RPMI7951 (cell line): ENCODE data around the gene ANKRD44. TPM values are rescaled to one million over a fixed set of nuclear protein-coding genes. Genes with fewer than 3 reads are reported as not detected.

ENCODE experiments used
- DNase-seq: peaks from one replicate; pipeline ENCODE4 v3.0.0-alpha.2; 2012; ENCODE audit warnings: low read depth
- total RNA-seq: library from RNA; depleted of rRNA; stranded (reverse); fragments of >200 nt; shearing (Covaris generic); gene quantifications from 2 replicates; pipeline ENCODE4 v1.2.3, GENCODE V29; 2014

The ANKRD44 gene
- total RNA-seq, 1 experiment from 2014 or later = 11.3 TPM

DNA sequence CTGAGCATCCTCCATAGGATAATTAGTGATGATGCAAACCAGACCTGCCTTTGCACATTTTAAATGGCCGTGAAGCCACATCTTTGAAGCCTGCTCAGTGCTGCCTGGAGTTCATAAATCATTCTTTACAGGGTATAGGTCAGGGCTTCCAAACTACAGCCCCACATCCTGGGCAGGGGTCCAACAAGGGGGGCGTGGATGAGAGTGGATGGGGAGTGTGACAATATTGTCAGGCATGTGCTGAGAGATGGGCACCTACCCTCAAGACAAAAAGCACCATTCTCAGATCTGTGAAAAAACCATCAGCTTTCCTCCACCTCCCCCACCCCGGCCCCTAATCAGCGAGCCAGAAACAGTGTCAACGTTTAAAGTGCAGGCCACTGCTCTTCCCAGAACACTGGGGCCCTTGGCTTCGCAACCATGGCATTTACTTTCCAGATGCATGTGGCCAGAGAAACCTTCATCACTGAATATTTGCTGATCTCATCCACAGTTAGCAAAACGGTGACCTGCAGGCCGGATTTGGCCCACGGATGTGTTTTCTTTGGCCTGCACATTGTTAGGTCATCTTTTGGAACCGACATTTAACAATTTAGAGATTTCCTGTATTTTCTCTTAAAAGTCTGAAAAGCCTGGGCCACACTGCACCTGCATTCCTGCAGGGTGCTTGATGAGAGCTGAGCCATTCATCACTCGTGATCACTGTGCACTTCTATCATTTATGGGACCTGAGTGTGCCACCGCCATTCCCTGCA is 130.7 kb downstream of the ANKRD44 start:
- DNase-seq = peak; percentile 83

- no peak for DNase-seq
These were observed 134.1 kb downstream of the ANKRD44 start for GRCh38 chr2:197176522-197176921.

DNA sequence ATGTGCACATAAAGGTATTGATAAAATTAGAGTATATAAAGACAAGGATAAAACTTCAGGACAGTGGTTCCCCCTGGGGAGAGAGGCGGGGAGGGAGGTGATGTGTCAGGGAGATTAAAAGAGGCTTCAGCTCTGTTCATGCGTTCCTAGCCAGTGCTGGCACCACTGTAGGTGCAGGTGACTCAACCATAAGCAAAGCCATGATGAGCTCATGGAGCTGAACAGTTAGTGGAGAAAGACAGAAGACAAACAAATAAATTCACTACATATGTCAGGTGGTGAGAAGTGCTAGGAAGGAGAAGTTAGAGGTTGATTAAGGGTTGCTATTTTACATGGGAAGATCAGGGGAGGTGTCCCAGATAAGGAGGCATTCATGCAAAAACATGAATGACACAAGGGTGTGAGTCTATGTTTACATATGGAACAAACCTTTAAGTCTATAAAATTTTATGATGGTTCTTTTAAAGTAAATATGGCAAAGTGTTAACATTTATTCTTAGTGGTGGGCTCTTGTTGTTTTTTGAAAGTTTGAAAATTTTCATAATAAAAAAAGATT is 136.0 kb downstream of the ANKRD44 start:
- no peak for DNase-seq

GRCh38 chr2:197171582-197171981 is 139.0 kb downstream of the ANKRD44 start:
- no peak for DNase-seq

- DNase-seq = peak; percentile 46
These were observed 140.4 kb downstream of the ANKRD44 start for GRCh38 chr2:197170208-197170607.

- DNase-seq = peak; percentile 56
These were observed 141.9 kb downstream of the ANKRD44 start for GRCh38 chr2:197168705-197169104.

DNA sequence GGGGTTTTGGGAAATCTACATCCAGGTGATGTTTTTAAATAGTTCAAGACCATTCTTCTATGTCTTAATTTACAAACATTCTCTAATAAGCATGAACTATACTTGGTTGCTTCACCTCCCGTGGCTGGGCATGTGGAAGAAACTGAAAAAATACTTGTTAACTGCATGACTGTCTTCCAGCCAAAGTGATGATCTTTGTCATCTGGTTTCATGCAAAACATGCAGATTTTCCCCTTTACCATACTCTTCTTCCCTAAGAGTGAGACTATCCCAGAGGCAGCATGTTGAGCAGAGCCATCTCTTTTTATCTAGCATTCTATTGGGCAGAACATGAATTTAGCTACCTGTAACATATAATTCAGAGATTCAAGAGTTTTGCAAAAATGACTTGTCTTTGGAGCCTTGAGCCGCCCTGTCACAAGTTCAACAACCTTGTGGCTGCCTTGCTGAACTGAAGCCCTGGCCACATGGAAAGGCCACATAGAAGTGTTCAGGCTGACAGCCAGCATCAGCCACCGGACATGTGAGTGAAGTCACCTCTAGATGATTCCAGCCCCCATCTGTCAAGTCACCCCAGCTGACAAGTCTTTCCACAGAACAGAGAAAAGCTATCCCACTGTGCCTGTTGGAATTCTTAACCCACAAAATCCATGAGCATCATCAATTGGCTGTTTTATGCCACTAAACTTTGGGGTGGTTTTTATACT is 142.8 kb downstream of the ANKRD44 start:
- DNase-seq = no peak

DNA sequence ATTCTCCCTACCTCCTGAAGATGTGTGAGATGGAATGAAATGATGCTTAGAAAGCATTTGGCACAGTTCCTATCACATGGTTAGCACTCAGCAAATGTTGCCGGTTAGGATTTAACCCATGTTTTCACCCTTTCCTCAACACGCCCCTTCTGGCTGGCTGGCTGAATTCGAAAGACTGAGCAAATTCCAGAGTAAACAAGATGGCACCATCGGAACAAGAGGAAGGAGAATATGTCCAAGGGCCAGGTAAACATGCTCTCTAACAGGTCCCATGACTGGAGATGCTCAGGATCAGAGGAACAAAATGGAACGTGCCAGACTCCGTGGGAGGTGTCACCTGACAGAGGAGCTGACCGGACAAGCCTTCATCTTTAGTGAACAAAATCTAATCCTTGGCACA is 145.6 kb downstream of the ANKRD44 start:
- no peak for DNase-seq

- DNase-seq = no peak
These were observed 146.3 kb downstream of the ANKRD44 start for GRCh38 chr2:197164141-197164754.

DNA sequence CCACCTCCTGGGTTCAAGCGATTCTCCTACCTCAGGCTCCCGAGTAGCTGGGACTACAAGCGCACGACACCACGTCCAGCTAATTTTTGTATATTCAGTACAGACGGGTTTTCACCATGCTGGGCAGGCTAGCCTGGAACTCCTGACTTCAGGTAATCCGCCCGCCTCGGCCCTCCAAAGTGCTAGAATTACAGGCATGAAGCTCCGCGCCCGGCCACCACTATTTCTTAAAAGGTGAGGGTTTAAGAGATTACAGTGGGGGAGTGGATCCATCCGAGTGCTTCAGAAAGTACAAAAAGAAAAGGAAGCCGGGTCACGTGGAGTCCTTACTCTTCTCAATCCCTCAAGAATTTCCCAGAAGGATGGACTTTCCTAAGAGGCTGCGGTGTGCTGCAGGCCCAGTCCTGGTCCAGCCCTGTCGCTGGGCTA is 146.9 kb downstream of the ANKRD44 start:
- no peak for DNase-seq

GRCh38 chr2:197161774-197162173 is 148.8 kb downstream of the ANKRD44 start:
- no peak for DNase-seq

DNA sequence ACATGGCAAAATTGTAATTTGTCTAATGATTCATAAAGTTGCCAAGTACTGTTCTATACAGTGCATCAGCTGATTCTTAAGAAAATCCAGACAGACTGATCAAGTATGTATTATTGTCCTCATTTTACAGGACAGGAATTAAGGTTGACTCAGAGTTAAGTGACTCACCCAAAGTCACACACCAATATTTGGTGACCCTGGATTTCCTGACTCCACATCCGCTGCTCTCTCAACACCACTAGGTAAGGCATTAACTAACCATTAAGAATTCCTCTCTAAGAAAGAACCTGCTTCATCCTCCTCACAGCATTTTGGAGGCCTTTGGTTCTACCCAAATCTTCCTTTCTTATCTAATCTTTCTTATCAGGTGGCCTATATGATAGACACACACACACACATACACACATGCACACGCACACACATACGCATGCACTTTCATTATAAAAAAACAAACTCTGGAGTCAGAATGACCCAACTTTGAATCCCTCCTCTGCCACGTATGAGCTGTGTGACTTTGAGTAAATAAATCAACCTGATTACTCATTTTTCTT is 150.8 kb downstream of the ANKRD44 start:
- peak; percentile 81 for DNase-seq

DNA sequence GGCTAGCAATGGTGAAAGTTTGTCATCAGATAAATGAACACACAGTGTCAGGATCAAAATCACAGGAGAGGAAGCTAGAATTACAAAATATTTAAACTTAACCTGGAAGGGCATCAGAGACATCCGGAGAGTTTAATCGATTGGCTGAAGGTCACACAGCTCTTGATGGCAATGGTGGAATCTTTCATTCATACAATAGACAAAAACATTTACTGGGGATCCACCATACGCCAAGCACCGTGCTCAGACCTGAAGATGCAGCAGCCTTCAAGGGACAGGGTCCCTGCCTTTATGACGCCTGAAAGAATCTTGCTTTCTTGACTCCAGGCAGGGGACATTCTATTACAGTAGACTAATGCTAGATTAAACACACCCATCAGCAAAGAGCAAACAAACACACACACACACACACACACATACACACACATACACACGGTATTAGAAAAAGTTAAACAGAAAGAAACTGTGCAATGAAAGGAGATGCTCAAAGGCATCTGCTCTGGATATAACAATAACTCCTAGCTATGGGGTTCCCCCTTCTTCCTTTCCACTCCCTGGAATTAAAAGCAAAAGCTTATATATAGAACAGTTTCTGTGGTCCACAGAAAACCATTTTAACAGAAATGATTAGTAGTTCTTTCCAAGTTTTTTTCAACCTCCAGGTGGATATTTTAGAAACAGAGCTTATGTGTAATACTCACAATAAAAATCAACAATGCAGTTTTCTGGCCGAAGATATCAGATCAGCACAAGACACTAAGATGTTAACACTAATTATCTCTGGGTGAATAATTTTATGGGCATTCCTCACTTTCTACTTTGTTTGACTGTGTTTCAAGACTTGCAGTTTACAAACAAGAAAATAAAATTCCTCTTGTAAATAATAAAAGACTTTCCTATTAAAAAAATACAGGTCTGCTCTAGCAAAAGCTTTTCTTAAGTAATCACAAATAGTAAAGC is 151.7 kb downstream of the ANKRD44 start:
- peak; percentile 29 for DNase-seq

DNA sequence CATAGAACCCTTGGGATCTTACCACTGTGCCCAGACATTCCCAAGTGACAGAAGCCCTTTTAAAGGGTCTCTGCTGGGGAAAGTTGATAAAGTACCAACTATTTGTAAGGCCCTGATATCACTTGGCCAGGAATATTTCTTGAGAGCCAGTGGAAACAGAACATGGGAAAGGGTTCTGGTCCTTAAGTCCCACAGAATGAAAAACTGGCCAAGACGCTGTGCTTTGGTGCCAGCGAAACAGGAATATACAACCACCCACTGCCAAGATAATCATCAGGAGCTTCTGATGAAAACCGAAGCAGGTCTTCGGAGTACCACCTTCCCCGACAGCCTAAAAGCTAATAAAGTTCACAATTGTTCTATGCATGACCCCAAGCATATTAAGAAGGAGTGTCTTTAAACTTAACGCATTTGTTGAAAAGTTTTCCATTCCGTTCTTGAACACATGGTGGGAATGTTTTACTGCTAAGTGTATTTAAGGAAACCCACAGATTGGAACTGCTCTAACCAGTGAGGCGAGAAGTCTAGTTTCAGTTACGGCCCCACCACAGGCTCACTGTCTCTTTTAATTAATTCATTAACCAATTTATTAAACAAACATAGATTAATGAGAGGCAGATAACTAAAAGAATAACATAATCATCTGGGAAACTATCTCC is 152.6 kb downstream of the ANKRD44 start:
- peak; percentile 45 for DNase-seq

GRCh38 chr2:197156771-197157170 is 153.8 kb downstream of the ANKRD44 start:
- DNase-seq = no peak

- DNase-seq = no peak
These were observed 157.9 kb downstream of the ANKRD44 start for GRCh38 chr2:197152451-197153228.

DNA sequence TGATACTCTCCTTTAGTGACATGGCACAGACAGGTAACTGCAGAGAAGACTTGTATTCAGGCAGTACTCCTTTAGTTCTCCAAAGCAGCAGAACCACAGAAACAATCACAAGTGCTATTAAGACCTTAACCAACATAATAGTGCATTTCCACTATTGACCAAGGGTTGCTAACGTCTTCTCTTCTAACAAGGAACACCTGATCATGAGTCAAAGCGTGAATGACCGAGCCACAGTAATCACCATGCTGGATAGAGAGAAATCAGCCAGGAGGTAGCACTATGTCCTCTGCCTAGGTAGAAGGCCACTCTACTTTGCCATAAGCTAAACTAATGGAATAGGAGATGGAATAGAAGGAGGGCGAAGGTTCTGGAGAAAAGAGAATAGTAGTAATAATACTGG is 161.0 kb downstream of the ANKRD44 start:
- no peak for DNase-seq

- no peak for DNase-seq
These were observed 162.2 kb downstream of the ANKRD44 start for GRCh38 chr2:197148401-197148800.

DNA sequence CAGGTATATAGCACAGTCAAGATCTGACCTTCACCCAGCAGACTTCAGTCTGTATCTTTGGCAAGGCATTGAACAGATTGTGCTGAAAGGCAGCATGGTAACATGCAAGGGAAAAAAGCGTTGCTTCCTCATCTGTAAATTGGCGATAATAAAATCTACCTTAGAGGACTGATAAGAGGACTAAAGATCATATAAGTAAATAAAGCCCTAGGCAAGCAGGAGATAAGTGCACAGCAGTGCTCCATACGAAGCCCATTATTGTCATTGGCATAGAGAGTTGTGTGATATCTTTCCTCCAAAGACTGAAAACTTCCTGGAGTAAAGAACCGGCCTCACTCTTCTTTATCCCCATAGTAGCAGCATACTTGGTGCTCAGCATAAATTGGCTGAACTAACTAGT is 162.6 kb downstream of the ANKRD44 start:
- DNase-seq = no peak

- DNase-seq = no peak
These were observed 163.6 kb downstream of the ANKRD44 start for GRCh38 chr2:197146995-197147394.
